Activated T-cell treated with anti-CD3 and anti-CD28 coated beads for 1 hour (primary cell): ENCODE data around the gene R3HDM1.
A peak's percentile ranks its signal among the peaks of the same experiment; 100 is the strongest.
"Not testable (repeated sequence)": the region's sequence is repeated elsewhere in the genome, so short reads cannot be mapped to it uniquely, and the experiment has no call there.

Experiments
- DNase-seq: peaks from one replicate; pipeline ENCODE4 v3.0.0-alpha.2; 2020; ENCODE audit warnings: low read depth

Gene R3HDM1

GRCh38 chr2:135531231-135532197, at the start of gene R3HDM1:
Gene R3HDM1, plus strand, starts transcription at chr2:135531484. Its CDS starts 73,362 bp downstream, at chr2:135604846.
- DNase-seq, result peak; percentile 88

- no peak for DNase-seq
These were observed 45.8 kb upstream of the R3HDM1 start for GRCh38 chr2:135485441-135485840.

DNA sequence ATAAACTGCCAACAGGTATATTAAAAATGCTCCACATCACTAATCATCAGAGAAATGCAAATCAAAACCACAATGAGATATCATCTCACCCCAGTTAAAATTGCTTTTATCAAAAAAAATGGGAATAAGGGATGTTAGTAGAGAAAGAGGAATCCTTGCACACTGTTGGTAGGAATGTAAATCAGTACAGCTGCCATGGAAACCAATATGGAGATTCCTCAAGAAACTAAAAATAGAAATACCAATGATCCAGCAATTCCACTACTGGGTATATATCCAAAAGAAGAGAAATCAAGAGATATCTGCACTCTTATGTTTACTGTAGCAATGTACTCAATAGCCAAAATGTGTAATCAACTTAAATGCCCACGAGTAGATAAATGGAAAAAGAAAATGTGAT, 40.9 kb upstream of the R3HDM1 start:
- DNase-seq, result no peak

GRCh38 chr2:135494503-135494902, 36.8 kb upstream of the R3HDM1 start:
- DNase-seq, result no peak

GRCh38 chr2:135494917-135495316, 36.4 kb upstream of the R3HDM1 start:
- DNase-seq, result no peak

DNA sequence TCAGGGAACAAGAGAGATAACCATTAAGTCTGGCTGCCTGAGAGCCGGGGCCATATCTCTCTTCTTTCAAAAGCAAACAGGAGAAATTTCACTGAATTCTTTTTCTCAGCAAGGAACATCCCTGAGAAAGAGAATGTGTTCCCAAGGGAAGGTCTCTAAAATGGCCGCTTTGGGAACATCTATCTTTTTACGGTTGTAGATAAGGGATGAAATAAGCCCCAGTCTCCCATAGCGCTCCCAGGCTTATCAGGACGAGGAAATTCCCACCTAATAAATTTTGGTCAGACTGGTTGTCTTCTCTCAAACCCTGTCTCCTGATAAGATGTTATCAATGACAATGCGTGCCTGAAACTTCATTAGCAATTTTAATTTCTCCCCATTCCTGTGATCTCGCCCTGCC, 32.7 kb upstream of the R3HDM1 start:
- DNase-seq, result not testable (repeated sequence)

GRCh38 chr2:135504811-135505210, 26.5 kb upstream of the R3HDM1 start:
- no peak for DNase-seq

GRCh38 chr2:135510577-135510976, 20.7 kb upstream of the R3HDM1 start:
- no peak for DNase-seq

GRCh38 chr2:135512099-135512498, 19.2 kb upstream of the R3HDM1 start:
- no peak for DNase-seq

GRCh38 chr2:135525786-135526185, 5.5 kb upstream of the R3HDM1 start:
- DNase-seq, result no peak

DNA sequence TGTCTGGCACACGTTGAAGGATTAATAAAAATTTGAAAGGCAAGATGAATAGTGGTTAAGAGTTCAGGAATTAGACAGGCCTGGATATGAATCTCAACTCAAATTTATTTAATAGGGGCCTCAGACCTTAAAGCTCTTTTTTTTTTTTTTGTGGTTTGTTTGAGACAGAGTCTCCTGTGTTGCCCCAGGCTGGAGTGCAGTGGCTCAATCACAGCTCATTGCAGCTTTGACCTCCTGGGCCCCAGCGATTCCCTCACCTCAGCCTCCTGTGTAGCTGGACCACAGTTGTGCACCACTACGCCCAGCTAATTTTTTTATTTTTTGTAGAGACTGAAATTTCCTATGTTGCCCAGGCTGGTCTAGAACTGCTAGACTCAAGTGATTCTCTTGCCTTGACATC, 3.3 kb upstream of the R3HDM1 start:
- DNase-seq, result no peak

DNA sequence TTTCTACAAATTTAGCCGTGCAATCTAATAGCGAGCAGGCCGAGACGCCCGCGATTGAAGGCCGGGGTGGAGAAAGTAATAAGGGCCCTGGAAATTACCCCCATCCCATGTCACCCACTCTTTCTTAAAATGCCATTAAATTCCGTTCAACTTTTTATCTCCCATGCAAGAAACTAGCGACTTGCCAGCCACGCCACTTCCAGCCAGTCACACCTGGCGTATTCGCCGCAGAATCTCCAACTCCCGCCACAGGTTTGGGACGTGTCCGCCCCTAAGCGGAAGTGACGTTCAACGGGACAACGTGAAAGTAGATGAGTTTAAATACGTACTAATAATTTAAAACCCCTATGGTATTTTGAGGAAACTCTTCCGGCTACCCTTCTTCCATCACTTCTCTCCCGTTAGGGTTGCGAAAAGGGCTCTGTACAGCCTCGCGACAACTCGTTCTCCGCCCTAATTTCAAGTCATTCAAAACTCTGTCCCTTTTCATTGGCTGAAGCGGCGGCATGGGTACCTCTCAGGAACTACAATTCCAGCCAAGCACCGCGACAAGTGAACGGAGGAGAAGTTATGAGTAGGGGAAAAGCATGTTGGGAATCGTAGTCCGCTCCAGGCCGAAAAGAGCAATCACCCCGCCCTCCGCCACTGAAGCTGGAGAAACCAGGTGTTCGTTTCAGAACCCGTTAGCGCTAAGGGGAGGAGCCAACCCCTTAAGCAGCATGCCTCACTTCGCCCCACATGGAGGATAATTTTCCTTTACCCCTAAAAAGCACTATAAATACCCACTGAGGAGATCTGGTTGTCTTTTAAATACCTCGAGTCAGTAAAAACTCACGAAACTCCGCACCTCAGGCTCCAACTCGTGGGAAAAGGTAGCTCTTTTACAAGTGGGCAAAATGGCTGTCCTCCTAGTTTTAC, 712 bp upstream of the R3HDM1 start, which contains the start of gene ZRANB3:
ZRANB3 (minus strand) TSS at position 906 of the 918 bp plus-strand sequence.
- DNase-seq, result peak; percentile 87

DNA sequence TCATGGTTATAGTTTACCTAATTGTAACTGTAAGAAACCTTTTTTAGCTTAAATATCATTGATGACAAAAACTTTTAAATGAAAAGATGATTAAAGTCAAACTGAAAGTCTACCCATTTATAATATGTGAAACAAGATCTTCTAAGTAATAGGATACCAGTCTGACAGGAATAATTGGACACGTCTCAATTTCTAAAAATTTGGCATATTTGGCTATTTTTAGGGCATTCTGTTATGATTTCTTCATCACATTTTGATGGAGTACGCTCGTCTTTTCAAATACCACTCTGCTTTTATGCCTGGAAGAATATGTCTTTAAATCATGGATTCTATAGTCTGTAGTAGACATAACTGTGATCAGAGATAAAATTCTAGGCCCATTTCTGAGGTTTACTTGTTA, 1.3 kb downstream of the R3HDM1 start:
- no peak for DNase-seq

- DNase-seq, result not testable (repeated sequence)
These were observed 2.3 kb downstream of the R3HDM1 start for GRCh38 chr2:135533545-135533944.

DNA sequence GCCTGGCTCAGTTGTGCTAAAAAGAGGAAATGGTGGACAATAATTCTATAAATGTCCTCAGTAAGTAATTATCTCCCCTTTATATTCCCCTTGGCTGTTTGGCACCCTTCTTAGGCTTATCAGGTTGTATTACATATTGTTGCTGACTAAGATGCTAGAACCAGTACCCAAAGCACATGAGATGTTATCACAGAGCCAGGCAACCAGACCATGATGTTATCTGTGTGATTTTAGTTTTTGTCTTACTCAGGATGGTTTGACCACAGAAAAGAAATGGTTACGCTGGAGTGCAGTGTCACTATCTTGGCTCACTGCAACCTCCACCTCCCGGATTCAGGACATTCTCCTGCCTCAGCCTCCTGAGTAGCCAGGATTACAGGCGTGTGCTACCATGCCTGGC, 15.2 kb downstream of the R3HDM1 start:
- no peak for DNase-seq

- DNase-seq, result no peak
These were observed 16.0 kb downstream of the R3HDM1 start for GRCh38 chr2:135547311-135547710.

DNA sequence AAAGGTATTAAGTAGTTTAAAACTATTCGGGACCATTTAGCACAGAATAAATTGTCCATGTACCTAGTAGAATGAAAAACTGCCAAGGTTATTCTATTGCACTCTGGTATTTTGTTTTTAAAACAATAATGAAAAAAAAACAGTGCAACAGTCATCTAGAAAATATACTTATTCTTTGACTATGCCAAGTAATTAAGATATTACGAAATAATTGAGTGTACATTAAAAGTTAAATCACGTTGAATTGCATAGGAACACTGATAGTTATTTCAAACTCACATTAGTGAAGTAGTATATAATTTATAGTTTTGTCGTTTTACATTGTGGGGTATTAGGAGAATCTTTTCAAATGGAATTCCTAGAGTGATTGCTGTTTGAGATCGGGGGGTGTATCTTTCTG, 20.1 kb downstream of the R3HDM1 start:
- DNase-seq, result no peak

DNA sequence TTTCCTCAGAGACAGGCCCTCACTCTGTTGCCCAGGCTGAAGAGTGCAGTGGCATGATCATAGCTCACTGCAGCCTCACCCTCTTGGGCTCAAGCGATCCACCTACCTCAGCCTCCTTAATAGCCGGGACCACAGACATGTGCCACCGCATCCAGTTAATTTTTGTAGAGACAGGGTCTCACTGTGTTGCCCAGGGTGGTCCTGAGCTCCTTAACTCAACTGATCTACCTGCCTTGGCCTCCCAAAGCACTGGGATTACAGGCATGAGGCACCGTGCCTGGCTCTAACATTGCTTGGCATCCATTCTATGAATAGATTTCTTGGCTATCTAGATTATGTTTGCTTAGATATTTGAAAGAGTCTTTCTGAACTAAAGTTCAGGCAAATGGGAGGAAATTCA, 21.6 kb downstream of the R3HDM1 start:
- DNase-seq, result no peak

DNA sequence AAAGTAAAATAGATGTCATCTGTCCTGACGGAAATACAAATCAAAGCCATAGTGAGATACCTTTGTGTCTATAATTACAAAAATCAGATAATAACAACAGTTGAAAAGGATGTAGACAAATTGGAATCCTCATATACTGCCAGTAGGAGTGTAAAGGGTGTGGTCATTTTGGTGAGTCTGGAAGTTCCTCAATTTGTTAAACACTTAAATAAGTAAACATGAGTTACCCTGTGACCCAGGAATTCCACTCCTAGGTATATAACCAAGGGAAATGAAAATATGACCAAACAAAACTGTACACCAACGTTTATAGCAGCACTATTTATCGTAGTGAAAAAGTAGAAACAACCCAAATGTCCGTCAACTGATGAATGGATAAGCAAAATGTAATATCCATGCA, 24.0 kb downstream of the R3HDM1 start:
- DNase-seq, result no peak

DNA sequence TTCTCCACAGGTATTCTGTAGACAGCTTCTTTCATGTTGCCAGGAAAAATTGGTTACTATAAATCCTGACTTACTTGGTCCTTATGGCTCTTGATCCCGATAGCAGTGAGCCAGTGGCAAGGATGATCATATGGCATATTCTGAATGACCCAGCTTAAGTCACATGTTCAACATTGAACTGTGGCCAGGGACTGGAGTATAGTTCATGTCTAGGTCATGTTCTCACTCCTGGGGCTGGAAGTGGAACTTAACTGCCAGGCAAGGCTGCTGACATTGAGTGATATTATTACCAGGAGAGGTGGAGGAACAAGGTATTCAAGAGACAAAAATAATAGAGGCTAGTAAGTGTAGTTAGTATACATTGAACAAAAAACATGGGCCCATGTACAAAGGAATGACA, 26.2 kb downstream of the R3HDM1 start:
- DNase-seq, result no peak

DNA sequence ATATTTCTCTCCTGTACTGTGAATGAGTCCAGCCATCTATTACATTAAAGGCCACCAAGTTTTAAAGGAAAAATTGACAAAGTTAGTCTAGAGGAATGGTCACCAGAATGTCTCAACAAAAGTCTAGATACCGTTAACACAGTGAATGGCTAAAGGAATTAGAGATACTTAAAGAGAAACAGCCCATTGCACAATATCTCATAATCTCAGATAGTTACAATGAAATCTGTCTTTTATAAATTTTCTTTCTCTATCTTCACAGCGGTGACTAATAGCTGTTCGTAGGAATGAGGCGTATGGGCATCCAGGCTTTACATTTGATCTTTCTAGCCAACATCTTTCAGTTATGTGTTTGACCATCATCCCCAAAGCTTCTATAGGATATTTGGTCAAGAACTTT, 30.6 kb downstream of the R3HDM1 start:
- DNase-seq, result no peak

DNA sequence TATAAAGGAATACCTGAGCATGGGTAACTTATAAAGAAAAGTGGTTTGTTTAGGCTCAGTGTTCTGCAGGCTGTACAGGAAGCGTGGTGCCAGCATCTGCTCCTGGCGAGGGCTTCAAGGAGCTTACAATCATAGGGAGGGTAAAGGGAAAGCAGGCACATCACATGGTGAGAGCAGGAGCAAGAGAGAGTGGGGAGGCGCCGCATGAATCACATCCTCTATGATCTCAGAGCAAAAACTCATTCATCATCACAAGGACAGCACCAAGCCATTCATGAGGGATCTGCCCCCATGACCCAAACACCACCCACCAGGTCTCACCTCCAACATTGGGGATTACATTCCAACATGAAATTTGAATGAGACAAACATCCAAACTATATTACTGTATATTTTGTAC, 32.5 kb downstream of the R3HDM1 start:
- DNase-seq, result no peak

- DNase-seq, result no peak
These were observed 39.6 kb downstream of the R3HDM1 start for GRCh38 chr2:135570884-135571283.
